A673 (cell line): ENCODE measurements around the gene EZH2.

Experiments
- CTCF ChIP-seq: fragments of 300-800, 200-600 bp; sonication (generic); conservative IDR thresholded peaks from 2 replicates; pipeline ENCODE4 v1.5.1; 2017; ENCODE audit warnings: low read depth, mild to moderate bottlenecking, antibody characterized with exemption, low read length, moderate library complexity, mixed read lengths
- EZH2 ChIP-seq: fragments of 200-600 bp; sonication (generic); IDR thresholded peaks from 2 replicates; pipeline ENCODE4 v1.6.1; 2017; ENCODE audit warnings: borderline replicate concordance, low read depth, mild to moderate bottlenecking, mixed read lengths, antibody characterized with exemption, low read length; ENCODE audit not compliant: poor library complexity, severe bottlenecking

GRCh38 chr7:148838905-148839304 is 45.2 kb downstream of the EZH2 start:
- no peak for TF ChIP-seq CTCF
- no peak for TF ChIP-seq EZH2
